GM12878 (cell line): ENCODE measurements around the gene TMEM174. TPM values are rescaled to one million over a fixed set of nuclear protein-coding genes. Genes with fewer than 3 reads are reported as not detected.

ENCODE experiments used
- ATAC-seq: fragments of 200-7000 bp; cut with Tn5 transposase; 3 replicates; pipeline ENCODE4 v1.9.1; 2020; ENCODE audit warnings: mild to moderate bottlenecking, moderate library complexity
- BruUV-seq: library from RNA; stranded (reverse); fragments of 400-500 nt; replicated peaks from 2 replicates; lab custom pipeline; 2021; lab: Mats Ljungman, UMichigan
- CTCF ChIA-PET: fragments of 300-600 bp; sonication (Branson Sonifier 250); formaldehyde crosslinking; extraction: SDS; loops from one replicate; lab custom pipeline; 2021; ENCODE audit warnings: inconsistent platforms; lab: Yijun Ruan, JAX
- POLR2A ChIA-PET: fragments of 350-600 bp; formaldehyde crosslinking; extraction: SDS; loops from one replicate; lab custom pipeline; 2021; ENCODE audit warnings: inconsistent platforms; lab: Charles Lee
- RAD21 ChIA-PET: fragments of 300-600 bp; sonication (Branson Sonifier 250); formaldehyde crosslinking; loops from one replicate; lab custom pipeline; 2023; ENCODE audit warnings: antibody characterized with exemption; ENCODE audit not compliant: unreplicated experiment; lab: Charles Lee
- SMC1A ChIA-PET: fragments of 300-600 bp; sonication (Branson Sonifier 250); formaldehyde crosslinking; loops from one replicate; lab custom pipeline; 2023; ENCODE audit not compliant: unreplicated experiment, uncharacterized antibody; lab: Charles Lee
- DNase-seq: peaks from one replicate; pipeline ENCODE4 v3.0.0-alpha.2; 2011; ENCODE audit warnings: low read depth, low spot score
- FAIRE-seq: peaks from 3 replicates; lab custom pipeline; 2011; peaks lifted over from hg19 to GRCh38; lab: Jason Lieb, UNC
- H2AFZ ChIP-seq: 2 replicates; pipeline ENCODE4 v1.6.0; 2011; ENCODE audit warnings: low read depth, low read length, control low read depth; ENCODE audit not compliant: control insufficient read depth
- H3K27ac ChIP-seq: 2 replicates; pipeline ENCODE4 v1.5.1; 2011; ENCODE audit warnings: control low read depth; ENCODE audit not compliant: control insufficient read depth, insufficient read depth
- H3K27me3 ChIP-seq, 2 experiments: replicated peaks in 1 of 2; 2 replicates each; pipeline versions ENCODE4 v1.6.0 to v1.6.1; 2011; ENCODE audit warnings: low read length in 1 of 2; ENCODE audit not compliant: control insufficient read depth in 2 of 2, insufficient read depth in 2 of 2
- H3K36me3 ChIP-seq, 2 experiments: 2 replicates each; pipeline ENCODE4 v1.5.1; 2011; ENCODE audit warnings: low read length in 1 of 2; ENCODE audit not compliant: control insufficient read depth in 2 of 2, insufficient read depth in 2 of 2
- H3K4me1 ChIP-seq: 2 replicates; pipeline ENCODE4 v1.6.1; 2011; ENCODE audit warnings: mild to moderate bottlenecking, low read length, moderate library complexity, mixed read lengths; ENCODE audit not compliant: control insufficient read depth, insufficient read depth
- H3K4me2 ChIP-seq: 2 replicates; pipeline ENCODE4 v1.6.0; 2011; ENCODE audit warnings: control low read depth; ENCODE audit not compliant: control insufficient read depth, insufficient read depth
- H3K4me3 ChIP-seq: fragments of 200-600 bp; sonication (generic); 2 replicates; pipeline ENCODE4 v1.5.1; 2016
- H3K79me2 ChIP-seq: 2 replicates; pipeline ENCODE4 v1.6.0; 2011; ENCODE audit warnings: low read length; ENCODE audit not compliant: control insufficient read depth, insufficient read depth
- H3K9ac ChIP-seq: 2 replicates; pipeline ENCODE4 v1.8.0; 2011; ENCODE audit warnings: low read length, control low read depth, mixed read lengths; ENCODE audit not compliant: control insufficient read depth, insufficient read depth
- H3K9me3 ChIP-seq: replicated peaks from 3 replicates; pipeline ENCODE4 v1.5.1; 2011; ENCODE audit warnings: mild to moderate bottlenecking, low read length; ENCODE audit not compliant: control insufficient read depth, insufficient read depth
- H4K20me1 ChIP-seq: 2 replicates; pipeline ENCODE4 v1.6.0; 2011; ENCODE audit not compliant: control insufficient read depth, insufficient read depth
- WGBS: methylation state at CpG from one replicate; pipeline ENCODE4 v1.1.6; 2016; ENCODE audit warnings: low lambda C conversion rate; ENCODE audit not compliant: insufficient replicate concordance, insufficient coverage; ENCODE audit errors: missing lambda C conversion rate; 5-methylcytosine and 5-hydroxymethylcytosine counted together
- in situ Hi-C: fragments of 300-500 bp; cut with MboI; formaldehyde crosslinking; loops from 9 replicates; pipeline ENCODE4 v1.14.3; 2018; ENCODE audit warnings: mixed read lengths
- intact Hi-C: fragments of 100-400 bp; cut with micrococcal nuclease; formaldehyde crosslinking; loops from one replicate; pipeline ENCODE4 v1.14.2; 2022; ENCODE audit not compliant: unreplicated experiment
- polyA plus RNA-seq, 11 experiments: library from polyadenylated mRNA; depleted of rRNA in 4 of 11; unstranded in 6 of 11; stranded (reverse) in 5 of 11; fragments of >200 nt; fragmentation: Nextera tagmentation in 4 of 11; fragmentation: Illumina TruSeq in 1 of 11; extraction: Ambion mirVana in 4 of 11; extraction: Trizol in 1 of 11; gene quantifications; 1 replicate in 1 of 11; 2 replicates in 10 of 11; pipeline versions ENCODE4 v1.2.1 to v1.2.3, GENCODE V29; 2011 to 2016; ENCODE audit warnings: inconsistent platforms in 2 of 11, missing spikeins in 2 of 11, low read depth in 1 of 11
- total RNA-seq, 4 experiments: library from RNA; depleted of rRNA in 3 of 4; stranded (reverse); fragments of >200 nt in 3 of 4; fragmentation: Illumina TruSeq in 1 of 4; extraction: Trizol in 1 of 4; gene quantifications; 2 replicates each; pipeline versions ENCODE4 v1.2.1 to v1.2.3, GENCODE V29; 2013 to 2021
- TF ChIP-seq, protein P1 (sequence below): IDR thresholded peaks from 2 replicates; pipeline ENCODE4 v1.6.1; 2011; ENCODE audit warnings: borderline replicate concordance, low read depth, mild to moderate bottlenecking, moderate library complexity, low read length; ENCODE audit not compliant: insufficient read depth, poor library complexity, severe bottlenecking

Gene TMEM174
- total and polyA plus RNA-seq, 10 of the 15 experiments (the other 5 are each of a cell fraction or from before 2014, with no cell fraction given): not detected

GRCh38 chr5:73222173-73222572 lies 49.2 kb downstream of the TMEM174 start:
- Histone ChIP-seq H3K27me3 (peaks cover 1 to 4% of the 10 kb centered on the region in 2 experiments; a peak in 1 of 4 replicates), H3K4me3 (no peak overlapping the region), H2AFZ (no peak overlapping the region), H3K4me1 (no peaks in the 10 kb centered on the region), H3K9ac (no peak overlapping the region), H3K4me2 (no peak overlapping the region), H3K27ac (no peak overlapping the region), H3K9me3 (no peaks in the 10 kb centered on the region), H3K79me2 (no peaks in the 10 kb centered on the region), H3K36me3 (no peaks in the 10 kb centered on the region), H4K20me1 (no peaks in the 10 kb centered on the region)
- ChIA-PET SMC1A (no interaction called here), RAD21 (no interaction called here), POLR2A (no interaction called here), CTCF (no interaction called here)
- in situ Hi-C loops (no loop called here), intact Hi-C loops (no loop called here)
- 18% methylated on average over 4 of the region's 4 CpGs for WGBS
- ATAC-seq (no peak), DNase-seq (no peak), FAIRE-seq (no peak)
- TF ChIP-seq, protein P1, sequence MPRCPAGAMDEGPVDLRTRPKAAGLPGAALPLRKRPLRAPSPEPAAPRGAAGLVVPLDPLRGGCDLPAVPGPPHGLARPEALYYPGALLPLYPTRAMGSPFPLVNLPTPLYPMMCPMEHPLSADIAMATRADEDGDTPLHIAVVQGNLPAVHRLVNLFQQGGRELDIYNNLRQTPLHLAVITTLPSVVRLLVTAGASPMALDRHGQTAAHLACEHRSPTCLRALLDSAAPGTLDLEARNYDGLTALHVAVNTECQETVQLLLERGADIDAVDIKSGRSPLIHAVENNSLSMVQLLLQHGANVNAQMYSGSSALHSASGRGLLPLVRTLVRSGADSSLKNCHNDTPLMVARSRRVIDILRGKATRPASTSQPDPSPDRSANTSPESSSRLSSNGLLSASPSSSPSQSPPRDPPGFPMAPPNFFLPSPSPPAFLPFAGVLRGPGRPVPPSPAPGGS: no peak
- no TSS peak for BruUV-seq

Other genes starting within 250 kb of the TMEM174 start
- gene FCHO2, start 217.2 kb upstream of the TMEM174 start, total RNA-seq (2014; rRNA removed): 0.16 and 0.17 TPM in 2 replicates
- gene FCHO2, start 217.2 kb upstream of the TMEM174 start, total RNA-seq (2014; rRNA removed; fragmentation: Illumina TruSeq; extraction: Trizol): 0.18 and 0.28 TPM in 2 replicates
- gene FCHO2, start 217.2 kb upstream of the TMEM174 start, total RNA-seq (2021): 0.11 and 0.51 TPM in 2 replicates
- gene FCHO2, start 217.2 kb upstream of the TMEM174 start, polyA plus RNA-seq (2011; rRNA removed): 1.4 and 2.0 TPM in 2 replicates
- 0.15 and 0.19 TPM in 2 replicates for gene FCHO2, start 217.2 kb upstream of the TMEM174 start, polyA plus RNA-seq (2014; fragmentation: Illumina TruSeq; extraction: Trizol)
- under 1 TPM; 0.05 to 0.19 TPM for gene FCHO2, start 217.2 kb upstream of the TMEM174 start, polyA plus RNA-seq (2014; fragmentation: Nextera tagmentation; extraction: Ambion mirVana)
- gene FCHO2, start 217.2 kb upstream of the TMEM174 start, polyA plus RNA-seq (2014; rRNA removed): 0.08 and 0.18 TPM in 2 replicates
- gene FCHO2, start 217.2 kb upstream of the TMEM174 start, polyA plus RNA-seq (2016; fragmentation: Nextera tagmentation; extraction: Ambion mirVana): under 1 TPM; 0.11 to 0.46 TPM
- gene TMEM171, start 52.6 kb upstream of the TMEM174 start, total RNA-seq (2014; rRNA removed): not detected in 2 replicates
- gene TMEM171, start 52.6 kb upstream of the TMEM174 start, total RNA-seq (2014; rRNA removed; fragmentation: Illumina TruSeq; extraction: Trizol): not detected in 2 replicates
- not detected in 2 replicates for gene TMEM171, start 52.6 kb upstream of the TMEM174 start, total RNA-seq (2021)
- gene TMEM171, start 52.6 kb upstream of the TMEM174 start, polyA plus RNA-seq (2011; rRNA removed): not detected in 2 replicates
- not detected in 2 replicates for gene TMEM171, start 52.6 kb upstream of the TMEM174 start, polyA plus RNA-seq (2014; fragmentation: Illumina TruSeq; extraction: Trizol)
- not detected for gene TMEM171, start 52.6 kb upstream of the TMEM174 start, polyA plus RNA-seq (2014; fragmentation: Nextera tagmentation; extraction: Ambion mirVana)
- gene TMEM171, start 52.6 kb upstream of the TMEM174 start, polyA plus RNA-seq (2014; rRNA removed): not detected in 2 replicates
- not detected for gene TMEM171, start 52.6 kb upstream of the TMEM174 start, polyA plus RNA-seq (2016; fragmentation: Nextera tagmentation; extraction: Ambion mirVana)